Fibroblast of skin of abdomen (primary cell): ENCODE data around the gene FAM83F.
"Not testable (repeated sequence)": the region's sequence is repeated elsewhere in the genome, so short reads cannot be mapped to it uniquely, and the experiment has no call there.

Experiments
- DNase-seq: peaks from one replicate; pipeline ENCODE4 v3.0.0-alpha.2; 2013

FAM83F gene

GRCh38 chr22:39966470-39966869, 28.3 kb upstream of the FAM83F start:
- DNase-seq = peak; percentile 34

GRCh38 chr22:39967103-39967829, 27.5 kb upstream of the FAM83F start:
- peak; percentile 40 for DNase-seq

GRCh38 chr22:39967996-39968972, 26.5 kb upstream of the FAM83F start:
- DNase-seq = peak; percentile 12

- DNase-seq = no peak
Measured at GRCh38 chr22:39970742-39971141, 24.0 kb upstream of the FAM83F start.

- DNase-seq = no peak
Measured at GRCh38 chr22:39972641-39973040, 22.1 kb upstream of the FAM83F start.

GRCh38 chr22:39973656-39974055, 21.1 kb upstream of the FAM83F start:
- DNase-seq = no peak

- DNase-seq = no peak
Measured at GRCh38 chr22:39974065-39974464, 20.7 kb upstream of the FAM83F start.

- DNase-seq = no peak
Measured at GRCh38 chr22:39979048-39979447, 15.7 kb upstream of the FAM83F start.

GRCh38 chr22:39979458-39979857, 15.3 kb upstream of the FAM83F start:
- DNase-seq = no peak

GRCh38 chr22:39980596-39980995, 14.2 kb upstream of the FAM83F start:
- no peak for DNase-seq

- DNase-seq = no peak
Measured at GRCh38 chr22:39983346-39983745, 11.4 kb upstream of the FAM83F start.

GRCh38 chr22:39984006-39984405, 10.7 kb upstream of the FAM83F start:
- no peak for DNase-seq

GRCh38 chr22:39984746-39985145, 10.0 kb upstream of the FAM83F start:
- DNase-seq = no peak

- DNase-seq = no peak
Measured at GRCh38 chr22:39985383-39986035, 9.2 kb upstream of the FAM83F start.

- DNase-seq = no peak
Measured at GRCh38 chr22:39988386-39989114, 6.2 kb upstream of the FAM83F start.

- DNase-seq = no peak
Measured at GRCh38 chr22:39989633-39990032, 5.1 kb upstream of the FAM83F start.

- no peak for DNase-seq
Measured at GRCh38 chr22:39990686-39991085, 4.1 kb upstream of the FAM83F start.

GRCh38 chr22:39991159-39991860, 3.4 kb upstream of the FAM83F start:
- no peak for DNase-seq

GRCh38 chr22:39992088-39992826, 2.5 kb upstream of the FAM83F start:
- no peak for DNase-seq

- not testable (repeated sequence) for DNase-seq
Measured at GRCh38 chr22:39992894-39993293, 1.9 kb upstream of the FAM83F start.

GRCh38 chr22:39994041-39994565, 651 bp upstream of the FAM83F start:
- DNase-seq = peak; percentile 72
